Measurements from ENCODE around the gene ZNF821. TPM values are rescaled to one million over a fixed set of nuclear protein-coding genes. Genes with fewer than 3 reads are reported as not detected.
"Not testable (repeated sequence)": the region's sequence is repeated elsewhere in the genome, so short reads cannot be mapped to it uniquely, and the experiment has no call there.

The ZNF821 gene
- total RNA-seq, 2 donors from 2014 or later: 5.7 to 6.3 TPM

DNA sequence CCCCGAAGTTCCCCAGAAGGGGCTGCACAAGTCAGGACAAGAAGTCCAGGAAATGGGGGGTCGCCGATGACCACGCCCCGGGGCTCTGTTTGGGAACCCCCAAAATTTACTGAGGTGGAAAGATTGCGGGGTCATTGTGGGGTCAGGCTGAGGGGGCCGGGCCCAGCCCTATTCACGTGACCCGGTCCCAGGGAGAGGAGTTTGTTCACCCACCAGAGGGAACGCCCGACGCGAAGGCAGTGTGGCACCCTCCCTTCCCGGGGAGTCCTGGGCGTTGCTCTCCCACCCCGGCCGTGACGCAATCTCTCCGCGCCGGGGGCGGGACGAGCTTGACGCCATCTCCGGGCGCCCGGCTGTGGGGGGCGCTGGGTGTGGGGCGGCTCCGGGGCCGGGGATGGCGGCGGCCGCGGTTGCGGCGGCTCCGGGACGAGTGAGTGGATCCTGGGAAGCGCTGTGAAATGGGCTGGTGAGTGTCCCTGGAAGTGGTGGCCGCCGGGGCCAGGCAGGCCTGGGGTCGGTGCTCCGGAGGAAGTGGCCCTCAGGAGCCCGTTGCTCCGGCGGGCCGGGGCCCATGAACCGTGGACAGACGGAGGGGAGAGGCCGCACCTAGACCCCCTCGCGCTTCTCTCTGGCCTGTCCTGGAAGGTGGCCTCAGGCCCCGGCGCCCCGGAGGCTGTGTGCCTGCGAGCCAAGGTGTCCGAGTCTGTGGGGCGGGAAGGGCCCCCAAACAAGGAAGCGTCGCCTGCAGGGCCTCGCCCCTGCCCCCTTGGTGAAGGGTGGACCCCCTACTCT, 38.1 kb downstream of the ZNF821 start, which contains the start of gene ATXN1L:
ATXN1L (plus strand) TSS at position 338 of the 792 bp plus-strand sequence. CDS start 3,765 bp downstream, outside the sequence.
- Histone ChIP-seq H3K36me3 (peaks cover 22% of the 10 kb centered on the region), H3K4me1 (ENCODE audit: control insufficient read depth in 1 of 2, low read depth in 2 of 2) (peaks cover 8 to 18% of the 10 kb centered on the region in 2 donors), H3K4me3 (peak within 1 kb of the TSS; percentile 89), H3K27me3 (replicated peaks; ENCODE audit: insufficient read depth) (no peaks in the 10 kb centered on the region), H3K27ac (peak within 1 kb of the TSS; percentile 75 to 87), H3K9me3 (no peaks in the 10 kb centered on the region)
- peak; percentile 91 for ATAC-seq (ENCODE audit: insufficient number of reproducible peaks, low FRiP score, low read depth)
- TF ChIP-seq CTCF (IDR thresholded peaks at IDR 0.05): no peak
- DNase-seq (ENCODE audit: low spot score): peak; percentile 66

DNA sequence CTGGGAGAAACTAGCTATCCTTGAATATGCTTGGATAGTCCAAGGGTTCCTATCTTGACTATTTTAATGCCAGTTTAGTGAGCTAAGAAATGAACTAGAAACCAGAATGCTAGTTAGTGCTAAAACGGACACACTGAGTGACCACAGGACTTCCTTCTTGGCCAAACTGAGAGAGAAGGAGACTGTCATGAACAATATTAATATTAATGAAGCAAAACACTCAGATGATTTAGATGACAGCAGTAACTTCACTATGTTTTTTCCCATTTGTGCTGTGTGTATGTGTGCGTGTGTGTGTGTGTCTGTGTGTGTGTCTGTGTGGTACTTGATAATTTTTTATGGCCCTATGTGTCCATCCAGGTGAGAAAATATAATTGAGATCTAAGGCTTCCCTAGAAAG, 40.4 kb downstream of the ZNF821 start:
- peaks cover 8 to 16% of the 10 kb centered on the region in 2 donors for H3K4me1 ChIP-seq (ENCODE audit: control insufficient read depth in 1 of 2, low read depth in 2 of 2)
- H3K36me3 ChIP-seq: peaks cover under 1% of the 10 kb centered on the region
- H3K9me3 ChIP-seq: no peaks in the 10 kb centered on the region
- no peak overlapping the region for H3K4me3 ChIP-seq
- DNase-seq (ENCODE audit: low spot score) (no peak), ATAC-seq (ENCODE audit: insufficient number of reproducible peaks, low FRiP score, low read depth) (no peak)
- H3K27ac ChIP-seq: no peak overlapping the region
- no peaks in the 10 kb centered on the region for H3K27me3 ChIP-seq (replicated peaks; ENCODE audit: insufficient read depth)
- no peak for TF ChIP-seq CTCF (IDR thresholded peaks at IDR 0.05)

DNA sequence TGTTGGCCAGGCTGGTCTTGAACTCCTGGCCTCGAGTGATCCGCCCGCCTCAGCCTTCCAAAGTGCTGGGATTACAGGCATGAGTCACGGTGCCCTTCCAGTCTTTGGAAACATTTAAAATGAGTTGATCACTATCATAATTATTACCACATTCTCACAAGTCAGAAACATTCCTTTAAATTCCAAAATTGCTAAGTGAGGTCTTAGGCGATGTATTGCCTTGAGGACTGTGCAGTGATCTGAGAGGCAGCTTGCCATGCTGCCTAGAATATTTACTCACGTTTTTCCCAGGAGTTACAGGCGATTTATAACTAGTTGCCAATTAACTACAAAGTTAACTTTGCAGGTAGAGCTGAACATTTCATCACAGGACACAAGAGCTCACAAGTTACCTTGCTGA, 43.9 kb downstream of the ZNF821 start:
- H3K27me3 ChIP-seq (replicated peaks; ENCODE audit: insufficient read depth): no peaks in the 10 kb centered on the region
- H3K36me3 ChIP-seq: no peaks in the 10 kb centered on the region
- no peak overlapping the region for H3K4me3 ChIP-seq
- DNase-seq (ENCODE audit: low spot score) (no peak), ATAC-seq (ENCODE audit: insufficient number of reproducible peaks, low FRiP score, low read depth) (no peak)
- TF ChIP-seq CTCF (IDR thresholded peaks at IDR 0.05): no peak
- H3K27ac ChIP-seq: no peak overlapping the region
- H3K4me1 ChIP-seq (ENCODE audit: control insufficient read depth in 1 of 2, low read depth in 2 of 2): no peaks in the 10 kb centered on the region
- no peaks in the 10 kb centered on the region for H3K9me3 ChIP-seq

DNA sequence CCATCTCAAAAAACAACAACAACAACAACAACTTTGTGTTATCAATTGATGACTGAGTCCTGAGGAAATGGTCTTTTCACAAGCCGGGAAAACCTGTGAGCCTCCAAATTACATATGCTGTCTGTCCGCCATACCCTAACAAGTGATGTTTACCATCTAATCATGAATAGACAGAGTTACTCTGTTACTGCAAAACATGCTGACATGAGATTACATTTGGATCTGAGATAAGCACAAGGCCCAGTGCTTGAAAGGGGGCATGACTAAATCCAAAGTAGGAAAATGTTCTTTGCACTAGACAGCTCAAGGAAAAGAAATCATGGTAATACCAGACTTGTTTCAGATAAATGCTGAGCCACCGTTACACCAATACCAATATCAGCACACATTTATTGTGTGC, 46.8 kb downstream of the ZNF821 start:
- H3K4me1 ChIP-seq (ENCODE audit: control insufficient read depth in 1 of 2, low read depth in 2 of 2): no peaks in the 10 kb centered on the region
- H3K4me3 ChIP-seq: no peak overlapping the region
- no peaks in the 10 kb centered on the region for H3K9me3 ChIP-seq
- TF ChIP-seq CTCF (IDR thresholded peaks at IDR 0.05): no peak
- no peak for ATAC-seq (ENCODE audit: insufficient number of reproducible peaks, low FRiP score, low read depth)
- no peaks in the 10 kb centered on the region for H3K27me3 ChIP-seq (replicated peaks; ENCODE audit: insufficient read depth)
- H3K36me3 ChIP-seq: no peaks in the 10 kb centered on the region
- no peak for DNase-seq (ENCODE audit: low spot score)
- H3K27ac ChIP-seq: no peak overlapping the region

DNA sequence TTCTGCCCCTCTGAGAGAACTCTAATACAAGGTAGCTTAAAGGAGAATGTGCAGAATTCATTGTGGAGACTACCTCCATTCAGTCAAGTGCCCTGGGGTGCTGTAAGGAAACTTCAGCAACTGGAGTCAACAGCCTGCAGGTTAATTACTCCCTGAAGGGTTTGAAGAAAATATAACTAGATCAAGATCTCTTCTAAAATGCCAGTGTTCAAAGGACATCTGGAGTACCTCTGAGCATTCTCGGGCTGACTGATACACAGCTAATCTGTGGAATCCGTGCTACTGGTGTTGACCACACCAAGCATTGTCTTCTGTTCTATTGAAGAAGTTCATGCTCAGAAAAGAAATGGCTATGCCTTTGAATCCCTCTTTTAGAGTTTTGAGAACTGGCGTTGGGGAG, 49.7 kb downstream of the ZNF821 start:
- no peaks in the 10 kb centered on the region for H3K9me3 ChIP-seq
- ATAC-seq (ENCODE audit: insufficient number of reproducible peaks, low FRiP score, low read depth): no peak
- H3K4me3 ChIP-seq: no peak overlapping the region
- H3K27me3 ChIP-seq (replicated peaks; ENCODE audit: insufficient read depth): no peaks in the 10 kb centered on the region
- H3K4me1 ChIP-seq (ENCODE audit: control insufficient read depth in 1 of 2, low read depth in 2 of 2): no peaks in the 10 kb centered on the region
- DNase-seq (ENCODE audit: low spot score): no peak
- no peak for TF ChIP-seq CTCF (IDR thresholded peaks at IDR 0.05)
- H3K27ac ChIP-seq: no peak overlapping the region
- no peaks in the 10 kb centered on the region for H3K36me3 ChIP-seq

DNA sequence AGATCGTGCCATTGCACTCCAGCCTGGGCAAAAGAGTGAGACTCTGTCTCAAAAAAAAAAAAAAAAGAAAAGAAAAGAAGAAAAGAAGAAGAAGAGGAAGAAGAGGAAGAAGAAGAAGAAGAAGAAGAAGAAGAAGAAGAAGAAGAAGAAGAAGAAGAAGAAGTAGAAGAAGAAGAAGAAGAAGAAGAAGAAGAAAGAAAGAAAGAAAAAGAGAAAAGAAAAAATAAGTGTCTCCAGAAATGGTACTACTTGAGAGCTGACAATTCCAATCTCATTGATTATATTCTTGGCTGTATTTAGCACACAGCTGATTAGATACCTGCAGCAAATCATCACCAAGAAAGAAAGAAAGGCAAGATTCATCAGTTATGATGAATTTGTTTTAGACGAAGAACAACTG, 51.9 kb downstream of the ZNF821 start:
- ATAC-seq (ENCODE audit: insufficient number of reproducible peaks, low FRiP score, low read depth): not testable (repeated sequence)

DNA sequence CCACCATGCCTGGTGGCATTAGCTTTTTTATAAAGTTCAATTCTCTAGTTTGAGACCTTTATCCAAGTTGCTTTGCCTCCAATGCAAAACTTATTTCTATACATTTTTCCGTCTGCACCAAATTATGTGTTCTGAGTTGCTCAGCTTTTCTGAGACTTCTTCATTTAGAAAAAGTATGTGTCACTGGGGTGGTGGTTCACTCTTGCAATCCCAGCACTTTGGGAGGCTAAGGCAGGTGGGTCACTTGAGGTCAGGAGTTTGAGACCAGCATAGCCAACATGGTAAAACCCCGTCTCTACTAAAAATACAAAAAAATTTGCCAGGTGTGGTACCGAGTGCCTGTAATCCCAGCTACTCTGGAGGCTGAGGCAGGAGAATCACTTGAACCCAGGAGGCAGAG, 52.3 kb downstream of the ZNF821 start:
- H3K9me3 ChIP-seq; ATAC-seq (ENCODE audit: insufficient number of reproducible peaks, low FRiP score, low read depth); DNase-seq (ENCODE audit: low spot score); H3K4me1 ChIP-seq (ENCODE audit: control insufficient read depth in 1 of 2, low read depth in 2 of 2); H3K4me3 ChIP-seq; H3K27me3 ChIP-seq (replicated peaks; ENCODE audit: insufficient read depth); H3K36me3 ChIP-seq; H3K27ac ChIP-seq: not testable (repeated sequence)

More for the DNA sequence above, 51.9 kb downstream of the ZNF821 start:
- DNase-seq (ENCODE audit: low spot score); H3K27me3 ChIP-seq (replicated peaks; ENCODE audit: insufficient read depth); H3K9me3 ChIP-seq; H3K4me1 ChIP-seq (ENCODE audit: control insufficient read depth in 1 of 2, low read depth in 2 of 2); H3K36me3 ChIP-seq; H3K4me3 ChIP-seq; H3K27ac ChIP-seq: not testable (repeated sequence)
